ENCODE results near the gene CPED1. TPM values are rescaled to one million over a fixed set of nuclear protein-coding genes. Genes with fewer than 3 reads are reported as not detected.

The CPED1 gene
- polyA plus RNA-seq, 1 donor from 2014 or later, result 3.8 TPM

GRCh38 chr7:120987683-120988590, 574 bp upstream of the CPED1 start:
- peak overlapping the region; percentile 74 to 91 (median 84) for H3K4me3 Mint-ChIP-seq
- peaks cover 3 to 17% (median 15%) of the 10 kb centered on the region in 3 donors for H3K4me1 Mint-ChIP-seq
- peaks cover 24% of the 10 kb centered on the region for H3K27me3 Mint-ChIP-seq
- no peaks in the 10 kb centered on the region for H3K9me3 Mint-ChIP-seq
- no peaks in the 10 kb centered on the region for H3K36me3 Mint-ChIP-seq
- H3K27ac Mint-ChIP-seq, result no peak overlapping the region

- H3K27ac Mint-ChIP-seq, result peak overlapping the region in 1 of 3 donors; percentile 54
- peaks cover 3 to 17% (median 15%) of the 10 kb centered on the region in 3 donors for H3K4me1 Mint-ChIP-seq
- peak overlapping the region in 3 of 4 donors; percentile 18 to 86 (median 81) for H3K4me3 Mint-ChIP-seq
- H3K27me3 Mint-ChIP-seq, result peaks cover 33% of the 10 kb centered on the region
- no peaks in the 10 kb centered on the region for H3K36me3 Mint-ChIP-seq
- no peaks in the 10 kb centered on the region for H3K9me3 Mint-ChIP-seq
Observed at GRCh38 chr7:120989257-120990220, 1.0 kb downstream of the CPED1 start.

- Mint-ChIP-seq H3K9me3 (no peaks in the 10 kb centered on the region), H3K36me3 (no peaks in the 10 kb centered on the region), H3K4me3 (no peak overlapping the region), H3K4me1 (peaks cover 5 to 19% (median 17%) of the 10 kb centered on the region in 3 donors), H3K27ac (peak overlapping the region in 1 of 3 donors; percentile 54), H3K27me3 (peaks cover 40% of the 10 kb centered on the region)
Observed at GRCh38 chr7:120990468-120991118, 2.1 kb downstream of the CPED1 start.

- Mint-ChIP-seq H3K27ac (no peak overlapping the region), H3K27me3 (peaks cover 40% of the 10 kb centered on the region), H3K9me3 (no peaks in the 10 kb centered on the region), H3K4me3 (no peak overlapping the region), H3K36me3 (no peaks in the 10 kb centered on the region), H3K4me1 (peaks cover 7 to 24% (median 17%) of the 10 kb centered on the region in 3 donors)
Observed at GRCh38 chr7:120991161-120991560, 2.6 kb downstream of the CPED1 start.

GRCh38 chr7:120991581-120991980, 3.1 kb downstream of the CPED1 start:
- H3K4me3 Mint-ChIP-seq, result no peak overlapping the region
- H3K36me3 Mint-ChIP-seq, result no peaks in the 10 kb centered on the region
- no peak overlapping the region for H3K27ac Mint-ChIP-seq
- H3K27me3 Mint-ChIP-seq, result peaks cover 39% of the 10 kb centered on the region
- peaks cover 9 to 27% (median 17%) of the 10 kb centered on the region in 3 donors for H3K4me1 Mint-ChIP-seq
- H3K9me3 Mint-ChIP-seq, result no peaks in the 10 kb centered on the region

- Mint-ChIP-seq H3K4me1 (peaks cover 12 to 31% (median 22%) of the 10 kb centered on the region in 3 donors), H3K4me3 (no peak overlapping the region), H3K36me3 (no peaks in the 10 kb centered on the region), H3K27me3 (peaks cover 39% of the 10 kb centered on the region), H3K27ac (no peak overlapping the region), H3K9me3 (no peaks in the 10 kb centered on the region)
Observed at GRCh38 chr7:120992272-120992964, 3.9 kb downstream of the CPED1 start.

- no peaks in the 10 kb centered on the region for H3K36me3 Mint-ChIP-seq
- H3K4me1 Mint-ChIP-seq, result peaks cover 12 to 29% (median 16%) of the 10 kb centered on the region in 3 donors
- no peaks in the 10 kb centered on the region for H3K9me3 Mint-ChIP-seq
- H3K27me3 Mint-ChIP-seq, result peaks cover 39% of the 10 kb centered on the region
- no peak overlapping the region for H3K27ac Mint-ChIP-seq
- H3K4me3 Mint-ChIP-seq, result no peak overlapping the region
Observed at GRCh38 chr7:120992965-120993494, 4.5 kb downstream of the CPED1 start.

GRCh38 chr7:120993553-120994191, 5.2 kb downstream of the CPED1 start:
- Mint-ChIP-seq H3K27me3 (peaks cover 37% of the 10 kb centered on the region), H3K4me3 (no peak overlapping the region), H3K4me1 (peaks cover 10 to 25% (median 15%) of the 10 kb centered on the region in 3 donors), H3K9me3 (no peaks in the 10 kb centered on the region), H3K36me3 (no peaks in the 10 kb centered on the region), H3K27ac (no peak overlapping the region)

- no peak overlapping the region for H3K4me3 Mint-ChIP-seq
- H3K9me3 Mint-ChIP-seq, result no peaks in the 10 kb centered on the region
- no peak overlapping the region for H3K27ac Mint-ChIP-seq
- H3K36me3 Mint-ChIP-seq, result no peaks in the 10 kb centered on the region
- H3K4me1 Mint-ChIP-seq, result peaks cover 8 to 18% (median 9%) of the 10 kb centered on the region in 3 donors
- peaks cover 26% of the 10 kb centered on the region for H3K27me3 Mint-ChIP-seq
Observed at GRCh38 chr7:120994512-120995410, 6.2 kb downstream of the CPED1 start.

GRCh38 chr7:120995654-120996053, 7.1 kb downstream of the CPED1 start:
- Mint-ChIP-seq H3K9me3 (no peaks in the 10 kb centered on the region), H3K4me3 (no peak overlapping the region), H3K4me1 (peaks cover 8 to 18% (median 8%) of the 10 kb centered on the region in 3 donors), H3K36me3 (no peaks in the 10 kb centered on the region), H3K27me3 (peaks cover 23% of the 10 kb centered on the region), H3K27ac (no peak overlapping the region)

- Mint-ChIP-seq H3K36me3 (no peaks in the 10 kb centered on the region), H3K27me3 (peaks cover 21% of the 10 kb centered on the region), H3K27ac (no peak overlapping the region), H3K9me3 (no peaks in the 10 kb centered on the region), H3K4me3 (peak overlapping the region in 1 of 4 donors; percentile 0), H3K4me1 (peaks cover 5 to 17% (median 8%) of the 10 kb centered on the region in 3 donors)
Observed at GRCh38 chr7:120996333-120996987, 7.9 kb downstream of the CPED1 start.

- Mint-ChIP-seq H3K27ac (no peak overlapping the region), H3K9me3 (no peaks in the 10 kb centered on the region), H3K4me3 (peak overlapping the region in 1 of 4 donors; percentile 0), H3K36me3 (no peaks in the 10 kb centered on the region), H3K27me3 (peaks cover 17% of the 10 kb centered on the region), H3K4me1 (peaks cover 5 to 17% (median 8%) of the 10 kb centered on the region in 3 donors)
Observed at GRCh38 chr7:120996988-120997345, 8.5 kb downstream of the CPED1 start.

Data from IgD-negative memory B cell (primary cell).